Caco-2 (cell line): ENCODE data around the gene MUC5AC. TPM values are rescaled to one million over a fixed set of nuclear protein-coding genes. Genes with fewer than 3 reads are reported as not detected.
A peak's percentile ranks its signal among the peaks of the same experiment; 100 is the strongest.

Experiments
- BruUV-seq: library from RNA; stranded (reverse); fragments of 400-500 nt; replicated peaks from 2 replicates; lab custom pipeline; 2021; lab: Mats Ljungman, UMichigan
- CTCF ChIA-PET: fragments of 300-600 bp; sonication (Branson Sonifier 250); formaldehyde crosslinking; loops from one replicate; lab custom pipeline; 2022; ENCODE audit warnings: antibody characterized with exemption; lab: Charles Lee
- POLR2A ChIA-PET: fragments of 300-600 bp; sonication (Branson Sonifier 250); formaldehyde crosslinking; loops from one replicate; lab custom pipeline; 2022; ENCODE audit warnings: antibody characterized with exemption; lab: Charles Lee
- DNase-seq, 2 experiments: peaks; one replicate each; pipeline versions ENCODE4 v3.0.0 to v3.0.0-alpha.2; 2020 to 2022
- H3K27me3 ChIP-seq: replicated peaks from 2 replicates; pipeline ENCODE4 v1.6.0; 2011; ENCODE audit warnings: low read length; ENCODE audit not compliant: control insufficient read depth, insufficient read depth
- H3K36me3 ChIP-seq: 2 replicates; pipeline ENCODE4 v1.5.1; 2011; ENCODE audit warnings: low read length; ENCODE audit not compliant: control insufficient read depth, insufficient read depth
- H3K4me1 ChIP-seq: fragments of 250-450 bp; sonication (Bioruptor Pico); 2 replicates; pipeline ENCODE4 v1.5.1; 2020; ENCODE audit warnings: mild to moderate bottlenecking
- H3K4me3 ChIP-seq: 2 replicates; pipeline ENCODE4 v1.5.1; 2011; ENCODE audit warnings: low read depth, mild to moderate bottlenecking, control low read depth, low read length
- H3K9me3 ChIP-seq: fragments of 250-450 bp; sonication (Bioruptor Pico); 2 replicates; pipeline ENCODE4 v1.5.1; 2020; ENCODE audit warnings: mild to moderate bottlenecking, moderate library complexity
- H3K27ac Mint-ChIP-seq: one replicate; pipeline ENCODE4 v1.8.0; 2022; ENCODE audit warnings: mixed read lengths; ENCODE audit not compliant: unreplicated experiment
- H3K27me3 Mint-ChIP-seq: one replicate; pipeline ENCODE4 v1.8.0; 2022; ENCODE audit warnings: mixed read lengths; ENCODE audit not compliant: insufficient read depth, unreplicated experiment
- H3K36me3 Mint-ChIP-seq: one replicate; pipeline ENCODE4 v1.8.0; 2022; ENCODE audit warnings: mild to moderate bottlenecking, mixed read lengths; ENCODE audit not compliant: insufficient read depth, unreplicated experiment
- H3K4me1 Mint-ChIP-seq: one replicate; pipeline ENCODE4 v1.8.0; 2022; ENCODE audit warnings: low read depth, mixed read lengths; ENCODE audit not compliant: unreplicated experiment
- H3K4me3 Mint-ChIP-seq: one replicate; pipeline ENCODE4 v1.8.0; 2022; ENCODE audit warnings: mild to moderate bottlenecking, moderate library complexity, mixed read lengths; ENCODE audit not compliant: unreplicated experiment
- H3K9me3 Mint-ChIP-seq: one replicate; pipeline ENCODE4 v1.8.0; 2022; ENCODE audit warnings: mixed read lengths; ENCODE audit not compliant: unreplicated experiment
- CTCF ChIP-seq, 2 experiments: fragments of 200-600 bp in 1 of 2; IDR thresholded peaks; 1 replicate in 1 of 2; 2 replicates in 1 of 2; pipeline versions ENCODE4 v1.5.1 to v1.8.0; 2011 to 2022; ENCODE audit warnings: antibody characterized with exemption in 1 of 2, control low read depth in 1 of 2, inconsistent platforms in 1 of 2, low read depth in 1 of 2, low read length in 1 of 2, mild to moderate bottlenecking in 1 of 2, moderate library complexity in 1 of 2; ENCODE audit not compliant: insufficient read depth in 1 of 2, severe bottlenecking in 1 of 2, unreplicated experiment in 1 of 2
- intact Hi-C: fragments of 100-400 bp; cut with micrococcal nuclease; formaldehyde crosslinking; loops from one replicate; pipeline ENCODE4 v1.10.0; 2022; ENCODE audit not compliant: unreplicated experiment
- total RNA-seq: library from RNA; stranded (reverse); gene quantifications from 2 replicates; pipeline ENCODE4 v1.2.3, GENCODE V29; 2022

The MUC5AC gene
- total RNA-seq, 1 experiment from 2014 or later = 0.25 TPM

GRCh38 chr11:1205987-1206331 lies 48.2 kb downstream of the MUC5AC start:
- Mint-ChIP-seq H3K36me3 (no peaks in the 10 kb centered on the region), H3K4me3 (no peak overlapping the region), H3K27me3 (peaks cover 3% of the 10 kb centered on the region), H3K27ac (no peak overlapping the region), H3K4me1 (no peaks in the 10 kb centered on the region), H3K9me3 (peaks cover 14% of the 10 kb centered on the region)
- no peaks in the 10 kb centered on the region for H3K4me1 ChIP-seq
- intact Hi-C loops = no loop called here
- H3K27me3 ChIP-seq = no peaks in the 10 kb centered on the region
- ChIA-PET POLR2A (no interaction called here), CTCF (no interaction called here)
- no peaks in the 10 kb centered on the region for H3K36me3 ChIP-seq
- peaks cover 12% of the 10 kb centered on the region for H3K9me3 ChIP-seq
- DNase-seq = peak in 1 of 2 experiments; percentile 16
- no peak for TF ChIP-seq CTCF (IDR thresholded peaks at IDR 0.05; ENCODE audit: insufficient read depth in 1 of 2, low read depth in 1 of 2, low read length in 1 of 2, severe bottlenecking in 1 of 2, unreplicated experiment in 1 of 2)
- no peak overlapping the region for H3K4me3 ChIP-seq
- BruUV-seq = no TSS peak

GRCh38 chr11:1206391-1207271 lies 48.9 kb downstream of the MUC5AC start:
- Mint-ChIP-seq H3K27me3 (peaks cover 7% of the 10 kb centered on the region), H3K27ac (no peak overlapping the region), H3K4me1 (no peaks in the 10 kb centered on the region), H3K4me3 (no peak overlapping the region), H3K9me3 (peaks cover 20% of the 10 kb centered on the region), H3K36me3 (no peaks in the 10 kb centered on the region)
- TF ChIP-seq CTCF (IDR thresholded peaks at IDR 0.05; ENCODE audit: insufficient read depth in 1 of 2, low read depth in 1 of 2, low read length in 1 of 2, severe bottlenecking in 1 of 2, unreplicated experiment in 1 of 2) = no peak
- peak in 1 of 2 experiments; percentile 19 for DNase-seq
- BruUV-seq = no TSS peak
- ChIA-PET CTCF (interaction anchor here (0.7 kb wide), 2 partner anchors 93 to 257 kb away, joined by 6 to 12 read pairs; no protein-coding TSS in a partner anchor), POLR2A (no interaction called here)
- intact Hi-C loops = no loop called here
- peaks cover 16% of the 10 kb centered on the region for H3K9me3 ChIP-seq
- no peaks in the 10 kb centered on the region for H3K27me3 ChIP-seq
- no peak overlapping the region for H3K4me3 ChIP-seq
- no peaks in the 10 kb centered on the region for H3K36me3 ChIP-seq
- H3K4me1 ChIP-seq = no peaks in the 10 kb centered on the region

GRCh38 chr11:1207401-1208143 lies 49.8 kb downstream of the MUC5AC start:
- peaks cover 11% of the 10 kb centered on the region for H3K27me3 Mint-ChIP-seq
- peaks cover 20% of the 10 kb centered on the region for H3K9me3 ChIP-seq
- ChIA-PET CTCF (no interaction called here), POLR2A (no interaction called here)
- no peaks in the 10 kb centered on the region for H3K4me1 Mint-ChIP-seq
- no peaks in the 10 kb centered on the region for H3K36me3 ChIP-seq
- no peaks in the 10 kb centered on the region for H3K4me1 ChIP-seq
- peak in 1 of 2 experiments; percentile 29 for DNase-seq
- H3K4me3 Mint-ChIP-seq = no peak overlapping the region
- H3K9me3 Mint-ChIP-seq = peaks cover 28% of the 10 kb centered on the region
- H3K27ac Mint-ChIP-seq = no peak overlapping the region
- no TSS peak for BruUV-seq
- H3K27me3 ChIP-seq = no peaks in the 10 kb centered on the region
- no peak overlapping the region for H3K4me3 ChIP-seq
- intact Hi-C loops = no loop called here
- no peaks in the 10 kb centered on the region for H3K36me3 Mint-ChIP-seq
- no peak for TF ChIP-seq CTCF (IDR thresholded peaks at IDR 0.05; ENCODE audit: insufficient read depth in 1 of 2, low read depth in 1 of 2, low read length in 1 of 2, severe bottlenecking in 1 of 2, unreplicated experiment in 1 of 2)
